H9 (cell line): Measurements from ENCODE around the gene LIMS1. TPM values are rescaled to one million over a fixed set of nuclear protein-coding genes. Genes with fewer than 3 reads are reported as not detected.

Experiments
- DNase-seq: peaks from one replicate; pipeline ENCODE4 v3.0.0-alpha.2; 2017
- H2AFZ ChIP-seq: one replicate; pipeline ENCODE4 v1.6.1; 2013; ENCODE audit warnings: mild to moderate bottlenecking, low read length, control low read depth, moderate library complexity
- H2AK5ac ChIP-seq: 2 replicates; pipeline ENCODE4 v1.6.1; 2013; ENCODE audit warnings: low read length, control low read depth, mixed read lengths; ENCODE audit not compliant: insufficient read length
- H2BK120ac ChIP-seq: one replicate; pipeline ENCODE4 v1.6.1; 2013; ENCODE audit warnings: low read depth, mild to moderate bottlenecking, low read length, control low read depth, inconsistent platforms; ENCODE audit not compliant: poor library complexity, severe bottlenecking
- H2BK12ac ChIP-seq: 2 replicates; pipeline ENCODE4 v1.6.1; 2013; ENCODE audit warnings: low read length, control low read depth, mixed read lengths, low read depth; ENCODE audit not compliant: insufficient read length
- H2BK15ac ChIP-seq: 2 replicates; pipeline ENCODE4 v1.6.1; 2013; ENCODE audit warnings: low read depth, low read length, control low read depth
- H2BK20ac ChIP-seq: one replicate; pipeline ENCODE4 v1.6.1; 2013; ENCODE audit warnings: low read depth, mild to moderate bottlenecking, low read length, control low read depth, inconsistent platforms; ENCODE audit not compliant: poor library complexity, severe bottlenecking
- H2BK5ac ChIP-seq: 2 replicates; pipeline ENCODE4 v1.6.1; 2013; ENCODE audit warnings: low read length, control low read depth, mixed read lengths; ENCODE audit not compliant: insufficient read length
- H3K14ac ChIP-seq: 2 replicates; pipeline ENCODE4 v1.6.1; 2013; ENCODE audit warnings: low read length, control low read depth; ENCODE audit not compliant: insufficient read depth
- H3K18ac ChIP-seq: 2 replicates; pipeline ENCODE4 v1.6.1; 2013; ENCODE audit warnings: low read depth, mild to moderate bottlenecking, mixed read lengths, low read length, control low read depth; ENCODE audit not compliant: insufficient read length
- H3K23ac ChIP-seq: 2 replicates; pipeline ENCODE4 v1.6.1; 2013; ENCODE audit warnings: low read length, control low read depth, mixed read lengths, low read depth; ENCODE audit not compliant: insufficient read length
- H3K23me2 ChIP-seq: 2 replicates; pipeline ENCODE4 v1.6.1; 2013; ENCODE audit warnings: low read depth, mild to moderate bottlenecking, mixed read lengths, low read length, control low read depth; ENCODE audit not compliant: insufficient read length, poor library complexity, severe bottlenecking
- H3K27ac ChIP-seq: 2 replicates; pipeline ENCODE4 v1.5.1; 2013; ENCODE audit warnings: low read length, control low read depth, mixed read lengths, low read depth; ENCODE audit not compliant: insufficient read length
- H3K27me3 ChIP-seq: 2 replicates; pipeline ENCODE4 v1.6.1; 2013; ENCODE audit warnings: low read length, control low read depth, inconsistent platforms; ENCODE audit not compliant: insufficient read depth
- H3K4ac ChIP-seq: 2 replicates; pipeline ENCODE4 v1.6.1; 2013; ENCODE audit warnings: low read depth, mild to moderate bottlenecking, control low read depth, inconsistent platforms, low read length, moderate library complexity
- H3K4me1 ChIP-seq: 2 replicates; pipeline ENCODE4 v1.6.1; 2013; ENCODE audit warnings: low read length, control low read depth, inconsistent platforms; ENCODE audit not compliant: insufficient read depth
- H3K4me2 ChIP-seq: 2 replicates; pipeline ENCODE4 v1.6.1; 2013; ENCODE audit warnings: low read length, control low read depth, mixed read lengths; ENCODE audit not compliant: insufficient read length, insufficient read depth
- H3K56ac ChIP-seq: 2 replicates; pipeline ENCODE4 v1.6.1; 2013; ENCODE audit warnings: low read depth, mild to moderate bottlenecking, mixed read lengths, low read length, control low read depth; ENCODE audit not compliant: insufficient read length
- H3K79me1 ChIP-seq: 2 replicates; pipeline ENCODE4 v1.6.1; 2013; ENCODE audit warnings: low read depth, mild to moderate bottlenecking, moderate library complexity, low read length, control low read depth, inconsistent platforms; ENCODE audit not compliant: insufficient read depth, poor library complexity, severe bottlenecking
- H3K79me2 ChIP-seq: 2 replicates; pipeline ENCODE4 v1.6.1; 2013; ENCODE audit warnings: low read length, control low read depth, inconsistent platforms; ENCODE audit not compliant: insufficient read depth
- H3K9ac ChIP-seq: 2 replicates; pipeline ENCODE4 v1.6.1; 2013; ENCODE audit warnings: low read length, control low read depth, mixed read lengths; ENCODE audit not compliant: insufficient read length; ENCODE audit errors: extremely low read depth
- H3K9me3 ChIP-seq: one replicate; pipeline ENCODE4 v1.6.1; 2013; ENCODE audit warnings: low read depth, low read length, inconsistent platforms; ENCODE audit not compliant: control insufficient read depth
- H3T11ph ChIP-seq: one replicate; pipeline ENCODE4 v1.6.1; 2013; ENCODE audit warnings: mild to moderate bottlenecking, low read length, control low read depth, inconsistent platforms
- H4K20me1 ChIP-seq: one replicate; pipeline ENCODE4 v1.6.1; 2013; ENCODE audit not compliant: control insufficient read depth, insufficient read length, insufficient read depth
- H4K5ac ChIP-seq: 2 replicates; pipeline ENCODE4 v1.6.1; 2013; ENCODE audit warnings: low read depth, mild to moderate bottlenecking, mixed read lengths, low read length, control low read depth; ENCODE audit not compliant: insufficient read length
- H4K8ac ChIP-seq: replicated peaks from 2 replicates; pipeline ENCODE4 v1.6.1; 2013; ENCODE audit warnings: low read length, control low read depth, mixed read lengths, low read depth; ENCODE audit not compliant: insufficient read length
- H4K91ac ChIP-seq: 2 replicates; pipeline ENCODE4 v1.6.1; 2013; ENCODE audit warnings: low read depth, mild to moderate bottlenecking, moderate library complexity, mixed read lengths, low read length, control low read depth; ENCODE audit not compliant: insufficient read length
- H3K27ac Mint-ChIP-seq, 3 experiments: 2 replicates in 2 of 3; 3 replicates in 1 of 3; pipeline ENCODE4 v1.8.0; 2020 to 2021; ENCODE audit warnings: mixed read lengths in 3 of 3, mild to moderate bottlenecking in 1 of 3, moderate library complexity in 1 of 3
- H3K27me3 Mint-ChIP-seq: 2 replicates; pipeline ENCODE4 v1.8.0; 2021; ENCODE audit warnings: low read depth, mild to moderate bottlenecking, moderate library complexity, mixed read lengths
- H3K36me3 Mint-ChIP-seq, 3 experiments: 2 replicates in 2 of 3; 3 replicates in 1 of 3; pipeline ENCODE4 v1.8.0; 2020 to 2021; ENCODE audit warnings: low read depth in 3 of 3, mixed read lengths in 3 of 3; ENCODE audit not compliant: insufficient read depth in 1 of 3
- H3K4me1 Mint-ChIP-seq, 2 experiments: 2 replicates each; pipeline ENCODE4 v1.8.0; 2020; ENCODE audit warnings: mixed read lengths in 2 of 2
- H3K4me3 Mint-ChIP-seq, 2 experiments: 2 replicates in 1 of 2; 3 replicates in 1 of 2; pipeline ENCODE4 v1.8.0; 2020 to 2021; ENCODE audit warnings: mild to moderate bottlenecking in 2 of 2, mixed read lengths in 2 of 2, moderate library complexity in 1 of 2
- H3K9me3 Mint-ChIP-seq, 2 experiments: 2 replicates in 1 of 2; 3 replicates in 1 of 2; pipeline ENCODE4 v1.8.0; 2020; ENCODE audit warnings: mild to moderate bottlenecking in 2 of 2, mixed read lengths in 2 of 2, moderate library complexity in 1 of 2
- CTCF ChIP-seq: fragments of 200-600 bp; sonication (generic); conservative IDR thresholded peaks from 3 replicates; pipeline ENCODE4 v1.8.0; 2021; ENCODE audit warnings: antibody characterized with exemption, mild to moderate bottlenecking
- WGBS: extraction: QIAGEN DNeasy Blood & Tissue Kit; methylation state at CpG from one replicate; pipeline ENCODE4 v1.1.7; 2013; ENCODE audit warnings: missing lambda C conversion rate, low lambda C conversion rate, mixed read lengths; ENCODE audit not compliant: insufficient read length; ENCODE audit errors: extremely low coverage; 5-methylcytosine and 5-hydroxymethylcytosine counted together
- total RNA-seq: library from RNA; stranded (reverse); gene quantifications from 2 replicates; pipeline ENCODE4 v1.2.1, GENCODE V29; 2021

The LIMS1 gene
- total RNA-seq, 1 experiment from 2014 or later: 37.7 TPM

GRCh38 chr2:108570416-108570815 is 36.1 kb downstream of the LIMS1 start:
- Histone ChIP-seq H3K79me2 (no peaks in the 10 kb centered on the region; the same call in 1 of the 2 replicates), H2BK12ac (no peak overlapping the region), H4K8ac (no peak overlapping the region), H3K79me1 (no peaks in the 10 kb centered on the region), H3K9me3 (no peaks in the 10 kb centered on the region), H2BK15ac (no peak overlapping the region), H3K4me2 (no peak overlapping the region), H4K5ac (no peak overlapping the region), H3K23me2 (no peaks in the 10 kb centered on the region), H3K4me1 (peaks cover 3% of the 10 kb centered on the region; the same call in 1 of the 2 replicates), H3K9ac (no peak overlapping the region), H3K18ac (no peak overlapping the region), H2BK5ac (no peak overlapping the region), H3T11ph (no peak overlapping the region), H2BK120ac (no peak overlapping the region), H4K91ac (no peak overlapping the region), H3K56ac (no peak overlapping the region), H3K27me3 (no peaks in the 10 kb centered on the region), H3K27ac (no peak overlapping the region), H2AK5ac (no peak overlapping the region), H3K14ac (0 out of 2 replicates have a peak overlapping the region, but pooled peaks have one; percentile 27), H2BK20ac (no peak overlapping the region), H4K20me1 (no peaks in the 10 kb centered on the region), H3K23ac (no peak overlapping the region), H3K4ac (no peak overlapping the region), H2AFZ (no peak overlapping the region)
- Mint-ChIP-seq H3K4me1 (peaks cover 21 to 23% of the 10 kb centered on the region in 2 experiments), H3K27me3 (no peaks in the 10 kb centered on the region), H3K36me3 (no peaks in the 10 kb centered on the region), H3K27ac (no peak overlapping the region; a peak in 2 of 7 replicates), H3K4me3 (no peak overlapping the region), H3K9me3 (no peaks in the 10 kb centered on the region)
- no CpG with 5 or more reads among the region's 7 CpGs for WGBS
- no peak for DNase-seq
- TF ChIP-seq CTCF: no peak
